ENCODE results near the gene PGLYRP1. TPM values are rescaled to one million over a fixed set of nuclear protein-coding genes. Genes with fewer than 3 reads are reported as not detected.

Gene PGLYRP1
- total and polyA plus RNA-seq, 4 donors = 0.25 to 13.9 (median 0.76) TPM

GRCh38 chr19:46032597-46033025 lies 9.8 kb upstream of the PGLYRP1 start:
- Histone ChIP-seq H3K9me3 (ENCODE audit: control insufficient read depth in 4 of 4, low read length in 3 of 4) (peaks cover 0 to 2% (median 0%) of the 10 kb centered on the region in 4 donors), H3K27ac (ENCODE audit: low read depth in 1 of 2, low read length in 2 of 2) (no peak overlapping the region), H3K4me1 (ENCODE audit: control insufficient read depth in 4 of 4, insufficient read depth in 4 of 4, low read length in 3 of 4) (peaks cover 0 to 3% (median under 1%) of the 10 kb centered on the region in 4 donors), H3K36me3 (ENCODE audit: control insufficient read depth in 4 of 4, insufficient read depth in 3 of 4, low read depth in 1 of 4, low read length in 3 of 4) (no peaks in the 10 kb centered on the region), H3K4me3 (ENCODE audit: low read depth in 1 of 3, low read length in 3 of 3) (no peak overlapping the region), H3K27me3 (ENCODE audit: control insufficient read depth in 4 of 4, insufficient read depth in 4 of 4, low read length in 3 of 4) (no peaks in the 10 kb centered on the region), H3K9ac (ENCODE audit: low read depth in 1 of 2, low read length in 2 of 2) (no peak overlapping the region)
- TF ChIP-seq FOXA2 (IDR thresholded peaks at IDR 0.05) (no peak), HNF4A (conservative IDR thresholded peaks at IDR 0.05) (no peak), GABPA (IDR thresholded peaks at IDR 0.05 in 1 of 2, conservative IDR thresholded peaks at IDR 0.05 in 1 of 2) (no peak)
- TF ChIP-seq, protein P1, sequence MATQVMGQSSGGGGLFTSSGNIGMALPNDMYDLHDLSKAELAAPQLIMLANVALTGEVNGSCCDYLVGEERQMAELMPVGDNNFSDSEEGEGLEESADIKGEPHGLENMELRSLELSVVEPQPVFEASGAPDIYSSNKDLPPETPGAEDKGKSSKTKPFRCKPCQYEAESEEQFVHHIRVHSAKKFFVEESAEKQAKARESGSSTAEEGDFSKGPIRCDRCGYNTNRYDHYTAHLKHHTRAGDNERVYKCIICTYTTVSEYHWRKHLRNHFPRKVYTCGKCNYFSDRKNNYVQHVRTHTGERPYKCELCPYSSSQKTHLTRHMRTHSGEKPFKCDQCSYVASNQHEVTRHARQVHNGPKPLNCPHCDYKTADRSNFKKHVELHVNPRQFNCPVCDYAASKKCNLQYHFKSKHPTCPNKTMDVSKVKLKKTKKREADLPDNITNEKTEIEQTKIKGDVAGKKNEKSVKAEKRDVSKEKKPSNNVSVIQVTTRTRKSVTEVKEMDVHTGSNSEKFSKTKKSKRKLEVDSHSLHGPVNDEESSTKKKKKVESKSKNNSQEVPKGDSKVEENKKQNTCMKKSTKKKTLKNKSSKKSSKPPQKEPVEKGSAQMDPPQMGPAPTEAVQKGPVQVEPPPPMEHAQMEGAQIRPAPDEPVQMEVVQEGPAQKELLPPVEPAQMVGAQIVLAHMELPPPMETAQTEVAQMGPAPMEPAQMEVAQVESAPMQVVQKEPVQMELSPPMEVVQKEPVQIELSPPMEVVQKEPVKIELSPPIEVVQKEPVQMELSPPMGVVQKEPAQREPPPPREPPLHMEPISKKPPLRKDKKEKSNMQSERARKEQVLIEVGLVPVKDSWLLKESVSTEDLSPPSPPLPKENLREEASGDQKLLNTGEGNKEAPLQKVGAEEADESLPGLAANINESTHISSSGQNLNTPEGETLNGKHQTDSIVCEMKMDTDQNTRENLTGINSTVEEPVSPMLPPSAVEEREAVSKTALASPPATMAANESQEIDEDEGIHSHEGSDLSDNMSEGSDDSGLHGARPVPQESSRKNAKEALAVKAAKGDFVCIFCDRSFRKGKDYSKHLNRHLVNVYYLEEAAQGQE (IDR thresholded peaks at IDR 0.05) = no peak
- 89% methylated on average over 3 of the region's 3 CpGs for whole genome bisulfite sequencing
- DNase-seq (ENCODE audit: low spot score) = no peak

GRCh38 chr19:46031781-46032596 lies 9.1 kb upstream of the PGLYRP1 start:
- Histone ChIP-seq H3K4me1 (ENCODE audit: control insufficient read depth in 4 of 4, insufficient read depth in 4 of 4, low read length in 3 of 4) (peaks cover 0 to 3% (median under 1%) of the 10 kb centered on the region in 4 donors), H3K27me3 (ENCODE audit: control insufficient read depth in 4 of 4, insufficient read depth in 4 of 4, low read length in 3 of 4) (no peaks in the 10 kb centered on the region), H3K4me3 (ENCODE audit: low read depth in 1 of 3, low read length in 3 of 3) (no peak overlapping the region), H3K9me3 (ENCODE audit: control insufficient read depth in 4 of 4, low read length in 3 of 4) (no peaks in the 10 kb centered on the region), H3K36me3 (ENCODE audit: control insufficient read depth in 4 of 4, insufficient read depth in 3 of 4, low read depth in 1 of 4, low read length in 3 of 4) (no peaks in the 10 kb centered on the region), H3K27ac (ENCODE audit: low read depth in 1 of 2, low read length in 2 of 2) (no peak overlapping the region), H3K9ac (ENCODE audit: low read depth in 1 of 2, low read length in 2 of 2) (no peak overlapping the region)
- DNase-seq (ENCODE audit: low spot score) = no peak
- WGBS = 80% methylated on average over 5 of the region's 5 CpGs
- TF ChIP-seq HNF4A (conservative IDR thresholded peaks at IDR 0.05) (no peak), HNF4G (IDR thresholded peaks at IDR 0.05) (no peak), NR2F2 (IDR thresholded peaks at IDR 0.05) (no peak), RAD21 (IDR thresholded peaks at IDR 0.05) (no peak), ATF3 (IDR thresholded peaks at IDR 0.05) (no peak), MAX (IDR thresholded peaks at IDR 0.05) (no peak), GABPA (IDR thresholded peaks at IDR 0.05 in 1 of 2, conservative IDR thresholded peaks at IDR 0.05 in 1 of 2) (no peak), YY1 (IDR thresholded peaks at IDR 0.05) (no peak), TAF1 (conservative IDR thresholded peaks at IDR 0.05) (no peak), JUND (IDR thresholded peaks at IDR 0.05) (no peak)
- TF ChIP-seq, protein P2, sequence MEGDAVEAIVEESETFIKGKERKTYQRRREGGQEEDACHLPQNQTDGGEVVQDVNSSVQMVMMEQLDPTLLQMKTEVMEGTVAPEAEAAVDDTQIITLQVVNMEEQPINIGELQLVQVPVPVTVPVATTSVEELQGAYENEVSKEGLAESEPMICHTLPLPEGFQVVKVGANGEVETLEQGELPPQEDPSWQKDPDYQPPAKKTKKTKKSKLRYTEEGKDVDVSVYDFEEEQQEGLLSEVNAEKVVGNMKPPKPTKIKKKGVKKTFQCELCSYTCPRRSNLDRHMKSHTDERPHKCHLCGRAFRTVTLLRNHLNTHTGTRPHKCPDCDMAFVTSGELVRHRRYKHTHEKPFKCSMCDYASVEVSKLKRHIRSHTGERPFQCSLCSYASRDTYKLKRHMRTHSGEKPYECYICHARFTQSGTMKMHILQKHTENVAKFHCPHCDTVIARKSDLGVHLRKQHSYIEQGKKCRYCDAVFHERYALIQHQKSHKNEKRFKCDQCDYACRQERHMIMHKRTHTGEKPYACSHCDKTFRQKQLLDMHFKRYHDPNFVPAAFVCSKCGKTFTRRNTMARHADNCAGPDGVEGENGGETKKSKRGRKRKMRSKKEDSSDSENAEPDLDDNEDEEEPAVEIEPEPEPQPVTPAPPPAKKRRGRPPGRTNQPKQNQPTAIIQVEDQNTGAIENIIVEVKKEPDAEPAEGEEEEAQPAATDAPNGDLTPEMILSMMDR (IDR thresholded peaks at IDR 0.05; ENCODE audit: low read depth, low read length, missing input control) = no peak

Data from liver (tissue), 9 donors.